BE2C (cell line): ENCODE measurements around the gene ERCC3.

ENCODE experiments used
- DNase-seq: peaks from one replicate; pipeline ENCODE4 v3.0.0-alpha.2; 2020
- H3K27me3 ChIP-seq: fragments of 250-450 bp; sonication (Bioruptor Pico); 2 replicates; pipeline ENCODE4 v1.5.1; 2020; ENCODE audit warnings: mild to moderate bottlenecking
- H3K36me3 ChIP-seq: fragments of 250-450 bp; sonication (Bioruptor Pico); 2 replicates; pipeline ENCODE4 v1.5.1; 2020; ENCODE audit warnings: mild to moderate bottlenecking
- H3K4me1 ChIP-seq: fragments of 250-450 bp; sonication (Bioruptor Pico); 2 replicates; pipeline ENCODE4 v1.5.1; 2020
- H3K4me3 ChIP-seq: 2 replicates; pipeline ENCODE4 v1.5.1; 2011; ENCODE audit warnings: low read depth, low read length
- H3K9me3 ChIP-seq: fragments of 250-450 bp; sonication (Bioruptor Pico); 2 replicates; pipeline ENCODE4 v1.5.1; 2020
- CTCF ChIP-seq: IDR thresholded peaks from 2 replicates; pipeline ENCODE4 v1.5.1; 2012; ENCODE audit warnings: mild to moderate bottlenecking, low read depth, low read length

The ERCC3 gene

GRCh38 chr2:127208313-127208712, 85.6 kb downstream of the ERCC3 start:
- peak; percentile 56 for DNase-seq

More at GRCh38 chr2:127208313-127208712, 85.6 kb downstream of the ERCC3 start:
- Histone ChIP-seq H3K4me3 (no peak overlapping the region), H3K27me3 (no peaks in the 10 kb centered on the region), H3K4me1 (peaks cover 4% of the 10 kb centered on the region; the same call in 1 of the 2 replicates), H3K9me3 (no peaks in the 10 kb centered on the region), H3K36me3 (no peaks in the 10 kb centered on the region)
- TF ChIP-seq CTCF, result no peak
